GM12878 (cell line): ENCODE measurements around the gene C15orf40. TPM values are rescaled to one million over a fixed set of nuclear protein-coding genes. Genes with fewer than 3 reads are reported as not detected.

ENCODE experiments used
- ATAC-seq: fragments of 200-7000 bp; cut with Tn5 transposase; 3 replicates; pipeline ENCODE4 v1.9.1; 2020; ENCODE audit warnings: mild to moderate bottlenecking, moderate library complexity
- BruUV-seq: library from RNA; stranded (reverse); fragments of 400-500 nt; replicated peaks from 2 replicates; lab custom pipeline; 2021; lab: Mats Ljungman, UMichigan
- CTCF ChIA-PET: fragments of 300-600 bp; sonication (Branson Sonifier 250); formaldehyde crosslinking; extraction: SDS; loops from one replicate; lab custom pipeline; 2021; ENCODE audit warnings: inconsistent platforms; lab: Yijun Ruan, JAX
- POLR2A ChIA-PET: fragments of 350-600 bp; formaldehyde crosslinking; extraction: SDS; loops from one replicate; lab custom pipeline; 2021; ENCODE audit warnings: inconsistent platforms; lab: Charles Lee
- RAD21 ChIA-PET: fragments of 300-600 bp; sonication (Branson Sonifier 250); formaldehyde crosslinking; loops from one replicate; lab custom pipeline; 2023; ENCODE audit warnings: antibody characterized with exemption; ENCODE audit not compliant: unreplicated experiment; lab: Charles Lee
- SMC1A ChIA-PET: fragments of 300-600 bp; sonication (Branson Sonifier 250); formaldehyde crosslinking; loops from one replicate; lab custom pipeline; 2023; ENCODE audit not compliant: unreplicated experiment, uncharacterized antibody; lab: Charles Lee
- DNase-seq: peaks from one replicate; pipeline ENCODE4 v3.0.0-alpha.2; 2011; ENCODE audit warnings: low read depth, low spot score
- FAIRE-seq: peaks from 3 replicates; lab custom pipeline; 2011; peaks lifted over from hg19 to GRCh38; lab: Jason Lieb, UNC
- H2AFZ ChIP-seq: 2 replicates; pipeline ENCODE4 v1.6.0; 2011; ENCODE audit warnings: low read depth, low read length, control low read depth; ENCODE audit not compliant: control insufficient read depth
- H3K27ac ChIP-seq: 2 replicates; pipeline ENCODE4 v1.5.1; 2011; ENCODE audit warnings: control low read depth; ENCODE audit not compliant: control insufficient read depth, insufficient read depth
- H3K27me3 ChIP-seq, 2 experiments: replicated peaks in 1 of 2; 2 replicates each; pipeline versions ENCODE4 v1.6.0 to v1.6.1; 2011; ENCODE audit warnings: low read length in 1 of 2; ENCODE audit not compliant: control insufficient read depth in 2 of 2, insufficient read depth in 2 of 2
- H3K36me3 ChIP-seq, 2 experiments: 2 replicates each; pipeline ENCODE4 v1.5.1; 2011; ENCODE audit warnings: low read length in 1 of 2; ENCODE audit not compliant: control insufficient read depth in 2 of 2, insufficient read depth in 2 of 2
- H3K4me1 ChIP-seq: 2 replicates; pipeline ENCODE4 v1.6.1; 2011; ENCODE audit warnings: mild to moderate bottlenecking, low read length, moderate library complexity, mixed read lengths; ENCODE audit not compliant: control insufficient read depth, insufficient read depth
- H3K4me2 ChIP-seq: 2 replicates; pipeline ENCODE4 v1.6.0; 2011; ENCODE audit warnings: control low read depth; ENCODE audit not compliant: control insufficient read depth, insufficient read depth
- H3K4me3 ChIP-seq: fragments of 200-600 bp; sonication (generic); 2 replicates; pipeline ENCODE4 v1.5.1; 2016
- H3K79me2 ChIP-seq: 2 replicates; pipeline ENCODE4 v1.6.0; 2011; ENCODE audit warnings: low read length; ENCODE audit not compliant: control insufficient read depth, insufficient read depth
- H3K9ac ChIP-seq: 2 replicates; pipeline ENCODE4 v1.8.0; 2011; ENCODE audit warnings: low read length, control low read depth, mixed read lengths; ENCODE audit not compliant: control insufficient read depth, insufficient read depth
- H3K9me3 ChIP-seq: replicated peaks from 3 replicates; pipeline ENCODE4 v1.5.1; 2011; ENCODE audit warnings: mild to moderate bottlenecking, low read length; ENCODE audit not compliant: control insufficient read depth, insufficient read depth
- H4K20me1 ChIP-seq: 2 replicates; pipeline ENCODE4 v1.6.0; 2011; ENCODE audit not compliant: control insufficient read depth, insufficient read depth
- ASH2L ChIP-seq: fragments of 300-600, 200-600 bp; sonication (generic); IDR thresholded peaks from 2 replicates; pipeline ENCODE4 v1.6.1; 2017; ENCODE audit warnings: low read depth, mild to moderate bottlenecking, borderline replicate concordance
- CUX1 ChIP-seq: IDR thresholded peaks from 2 replicates; pipeline ENCODE4 v1.6.1; 2012; ENCODE audit warnings: improper control_type of control experiment, low read depth, low read length; ENCODE audit not compliant: insufficient replicate concordance
- EED ChIP-seq: sonication (generic); IDR thresholded peaks from 2 replicates; pipeline ENCODE4 v1.6.1; 2016; ENCODE audit warnings: antibody characterized with exemption, low read depth
- MEF2B ChIP-seq: fragments of 450-650 bp; IDR thresholded peaks from 2 replicates; pipeline ENCODE4 v1.6.1; 2018; ENCODE audit warnings: mild to moderate bottlenecking, moderate library complexity; ENCODE audit not compliant: partially characterized antibody, poor library complexity, severe bottlenecking
- MLLT1 ChIP-seq: fragments of 450-650 bp; IDR thresholded peaks from 2 replicates; pipeline ENCODE4 v1.6.1; 2016; ENCODE audit warnings: mild to moderate bottlenecking
- MTA3 ChIP-seq: IDR thresholded peaks from 2 replicates; pipeline ENCODE4 v1.6.1; 2012; ENCODE audit warnings: low read length, inconsistent platforms, borderline replicate concordance
- MXI1 ChIP-seq: fragments of 150-350 bp; IDR thresholded peaks from 2 replicates; pipeline ENCODE4 v1.6.1; 2011; ENCODE audit warnings: low read depth, mild to moderate bottlenecking, inconsistent platforms, low read length, improper control_type of control experiment
- MYB ChIP-seq: fragments of 150-350 bp; IDR thresholded peaks from 2 replicates; pipeline ENCODE4 v1.6.1; 2014; ENCODE audit warnings: mild to moderate bottlenecking, low read depth, low read length, borderline replicate concordance
- NFIC ChIP-seq: IDR thresholded peaks from 2 replicates; pipeline ENCODE4 v1.6.1; 2012; ENCODE audit warnings: low read depth, mild to moderate bottlenecking, inconsistent platforms, low read length, moderate library complexity
- SKIL ChIP-seq: fragments of 450-650 bp; IDR thresholded peaks from 2 replicates; pipeline ENCODE4 v1.6.1; 2017; ENCODE audit warnings: mild to moderate bottlenecking, low read depth, inconsistent platforms; ENCODE audit not compliant: poor library complexity, severe bottlenecking
- SMAD5 ChIP-seq: IDR thresholded peaks from 2 replicates; pipeline ENCODE4 v1.6.1; 2016; ENCODE audit warnings: antibody characterized with exemption, low read depth
- ZNF274 ChIP-seq: IDR thresholded peaks from one replicate; pipeline ENCODE4 v1.8.0; 2011; ENCODE audit not compliant: insufficient read length, insufficient read depth
- WGBS: methylation state at CpG from one replicate; pipeline ENCODE4 v1.1.6; 2016; ENCODE audit warnings: low lambda C conversion rate; ENCODE audit not compliant: insufficient replicate concordance, insufficient coverage; ENCODE audit errors: missing lambda C conversion rate; 5-methylcytosine and 5-hydroxymethylcytosine counted together
- in situ Hi-C: fragments of 300-500 bp; cut with MboI; formaldehyde crosslinking; loops from 9 replicates; pipeline ENCODE4 v1.14.3; 2018; ENCODE audit warnings: mixed read lengths
- intact Hi-C: fragments of 100-400 bp; cut with micrococcal nuclease; formaldehyde crosslinking; loops from one replicate; pipeline ENCODE4 v1.14.2; 2022; ENCODE audit not compliant: unreplicated experiment
- polyA plus RNA-seq, 11 experiments: library from polyadenylated mRNA; depleted of rRNA in 4 of 11; unstranded in 6 of 11; stranded (reverse) in 5 of 11; fragments of >200 nt; fragmentation: Nextera tagmentation in 4 of 11; fragmentation: Illumina TruSeq in 1 of 11; extraction: Ambion mirVana in 4 of 11; extraction: Trizol in 1 of 11; gene quantifications; 1 replicate in 1 of 11; 2 replicates in 10 of 11; pipeline versions ENCODE4 v1.2.1 to v1.2.3, GENCODE V29; 2011 to 2016; ENCODE audit warnings: inconsistent platforms in 2 of 11, missing spikeins in 2 of 11, low read depth in 1 of 11
- total RNA-seq, 4 experiments: library from RNA; depleted of rRNA in 3 of 4; stranded (reverse); fragments of >200 nt in 3 of 4; fragmentation: Illumina TruSeq in 1 of 4; extraction: Trizol in 1 of 4; gene quantifications; 2 replicates each; pipeline versions ENCODE4 v1.2.1 to v1.2.3, GENCODE V29; 2013 to 2021

C15orf40 gene
- total and polyA plus RNA-seq, 10 of the 15 experiments (the other 5 are each of a cell fraction or from before 2014, with no cell fraction given) = 21.3 to 70.0 (median 31.8) TPM

GRCh38 chr15:82985688-82986441 is 25.6 kb downstream of the C15orf40 start, which contains the start of gene RAMAC:
RAMAC (plus strand) TSS chr15:82986210; CDS start chr15:82989019, 2,809 bp downstream.
- H3K9me3 ChIP-seq = no peaks in the 10 kb centered on the region
- peak within 1 kb of the TSS; percentile 84 for H3K4me3 ChIP-seq
- POLR2A ChIA-PET = interaction anchor here (0.6 to 1.7 kb wide), 10 partner anchors 10 to 1746 kb away, joined by 3 to 8 read pairs (median 3); partner anchors contain the start of genes RPS17 and WHAMM
- FAIRE-seq (peak; percentile 86), DNase-seq (peak; percentile 93), ATAC-seq (peak; percentile 97)
- SMC1A ChIA-PET = interaction anchor here (0.8 to 3.7 kb wide), 13 partner anchors 13 to 447 kb away, joined by 3 to 11 read pairs (median 4); partner anchors contain the start of gene C15orf40
- peaks cover 8% of the 10 kb centered on the region for H3K4me1 ChIP-seq
- BruUV-seq = TSS peak; percentile 88
- H3K27ac ChIP-seq = peak within 1 kb of the TSS; percentile 71
- RAD21 ChIA-PET = interaction anchor here (0.9 to 1.4 kb wide), 7 partner anchors 10 to 455 kb away, joined by 3 to 9 read pairs (median 3); no protein-coding TSS in a partner anchor
- CTCF ChIA-PET = interaction anchor here (1.0 to 3.0 kb wide), 12 partner anchors 9 to 447 kb away, joined by 3 to 12 read pairs (median 5); partner anchors contain the start of gene C15orf40
- no peaks in the 10 kb centered on the region for H4K20me1 ChIP-seq
- peak within 1 kb of the TSS; percentile 86 for H2AFZ ChIP-seq
- in situ Hi-C loops (loop anchor here (5.0 kb wide), 1 partner anchor 449 kb away; no protein-coding TSS in a partner anchor), intact Hi-C loops (loop anchor here (5.0 kb wide), 2 partner anchors 154 to 174 kb away; no protein-coding TSS in a partner anchor)
- peaks cover 0 to 2% of the 10 kb centered on the region in 2 experiments; a peak in 1 of 4 replicates for H3K36me3 ChIP-seq
- peak within 1 kb of the TSS; percentile 100 for H3K4me2 ChIP-seq
- no peaks in the 10 kb centered on the region for H3K27me3 ChIP-seq
- peak within 1 kb of the TSS; percentile 89 for H3K9ac ChIP-seq
- 1% methylated on average over 45 of the region's 45 CpGs for WGBS
- H3K79me2 ChIP-seq = peaks cover 18% of the 10 kb centered on the region
- TF ChIP-seq SMAD5 (peak; percentile 77; the same call in 1 of the 2 replicates), MLLT1 (peak; percentile 74), SKIL (no peak), MXI1 (peak; percentile 74; the same call in 1 of the 2 replicates), CUX1 (no peak), NFIC (no peak), MEF2B (no peak), ASH2L (no peak), MYB (no peak), EED (peak; percentile 40), ZNF274 (no peak), MTA3 (no peak)
